HG02759 (cell line): Measurements from ENCODE around the gene RHOB.

Source experiments
- ATAC-seq: cut with Tn5 transposase; IDR thresholded peaks from one replicate; pipeline ENCODE4 v1.9.1; 2021; ENCODE audit warnings: mild to moderate bottlenecking, moderate library complexity; ENCODE audit not compliant: unreplicated experiment

The RHOB gene

GRCh38 chr2:20472569-20472968 lies 25.7 kb downstream of the RHOB start:
- ATAC-seq = no peak

- no peak for ATAC-seq
Observed at GRCh38 chr2:20473128-20473527, 26.3 kb downstream of the RHOB start.

- ATAC-seq = no peak
Observed at GRCh38 chr2:20474757-20475566, 28.1 kb downstream of the RHOB start.

GRCh38 chr2:20475567-20475952 lies 28.7 kb downstream of the RHOB start:
- ATAC-seq = no peak

GRCh38 chr2:20476481-20476880 lies 29.6 kb downstream of the RHOB start:
- ATAC-seq = no peak

- ATAC-seq = no peak
Observed at GRCh38 chr2:20476950-20477349, 30.1 kb downstream of the RHOB start.

GRCh38 chr2:20478961-20479360 lies 32.1 kb downstream of the RHOB start:
- no peak for ATAC-seq

GRCh38 chr2:20479835-20480234 lies 33.0 kb downstream of the RHOB start:
- no peak for ATAC-seq

- ATAC-seq = no peak
Observed at GRCh38 chr2:20480913-20481312, 34.0 kb downstream of the RHOB start.

GRCh38 chr2:20481798-20482405 lies 35.0 kb downstream of the RHOB start:
- ATAC-seq = no peak

- no peak for ATAC-seq
Observed at GRCh38 chr2:20482725-20483124, 35.9 kb downstream of the RHOB start.

- ATAC-seq = no peak
Observed at GRCh38 chr2:20483194-20483895, 36.5 kb downstream of the RHOB start.

GRCh38 chr2:20484034-20484617 lies 37.3 kb downstream of the RHOB start:
- ATAC-seq = no peak

GRCh38 chr2:20484810-20485611 lies 38.1 kb downstream of the RHOB start:
- ATAC-seq = no peak

GRCh38 chr2:20485612-20486388 lies 38.9 kb downstream of the RHOB start:
- no peak for ATAC-seq

GRCh38 chr2:20486571-20486970 lies 39.7 kb downstream of the RHOB start:
- no peak for ATAC-seq

GRCh38 chr2:20487030-20487391 lies 40.1 kb downstream of the RHOB start:
- no peak for ATAC-seq

GRCh38 chr2:20487392-20488174 lies 40.7 kb downstream of the RHOB start:
- ATAC-seq = no peak

GRCh38 chr2:20488201-20488641 lies 41.3 kb downstream of the RHOB start:
- no peak for ATAC-seq
